Lower lobe of right lung (tissue), 2 donors: ENCODE measurements around the gene CCDC188. TPM values are rescaled to one million over a fixed set of nuclear protein-coding genes. Genes with fewer than 3 reads are reported as not detected.
"Not testable (repeated sequence)": the region's sequence is repeated elsewhere in the genome, so short reads cannot be mapped to it uniquely, and the experiment has no call there.

Source experiments
- ATAC-seq, 2 donors: fragments of 200-7000 bp; cut with Tn5 transposase; one replicate each; pipeline ENCODE4 v1.9.1; 2020 to 2022; ENCODE audit warnings: mild to moderate bottlenecking in 2 of 2, moderate library complexity in 2 of 2
- DNase-seq: peaks from one replicate; pipeline ENCODE4 v3.0.0-alpha.2; 2020
- H3K27ac ChIP-seq: fragments of 200-600 bp; one replicate; pipeline ENCODE4 v1.8.0; 2022
- H3K27me3 ChIP-seq: fragments of 200-600 bp; one replicate; pipeline ENCODE4 v1.8.0; 2022; ENCODE audit warnings: low read depth
- H3K36me3 ChIP-seq: fragments of 200-600 bp; one replicate; pipeline ENCODE4 v1.8.0; 2022; ENCODE audit warnings: mild to moderate bottlenecking
- H3K4me1 ChIP-seq: fragments of 200-600 bp; one replicate; pipeline ENCODE4 v1.8.0; 2022
- H3K4me3 ChIP-seq: fragments of 200-600 bp; one replicate; pipeline ENCODE4 v1.8.0; 2022; ENCODE audit warnings: mild to moderate bottlenecking
- H3K9me3 ChIP-seq: fragments of 200-600 bp; one replicate; pipeline ENCODE4 v1.8.0; 2022
- intact Hi-C: fragments of 100-400 bp; cut with DNase I; formaldehyde crosslinking; loops from one replicate; pipeline ENCODE4 v1.11.0; 2022
- total RNA-seq: library from RNA; stranded (reverse); fragmentation: NEBNext Ultra II Directional; extraction: Animal tissue kit (Norgen Biotek cat#: 25700); gene quantifications from one replicate; pipeline ENCODE4 v1.2.1, GENCODE V29; 2021
- TF ChIP-seq, protein P1 (sequence below): fragments of 200-600 bp; IDR thresholded peaks from one replicate; pipeline ENCODE4 v1.8.0; 2022; ENCODE audit warnings: antibody characterized with exemption, mild to moderate bottlenecking
- donor health status: DM: no; HTN: yes; CAD: no; lungs with severe emphysema.

Gene CCDC188
- total RNA-seq, 1 donor from 2014 or later, result 0.77 TPM

DNA sequence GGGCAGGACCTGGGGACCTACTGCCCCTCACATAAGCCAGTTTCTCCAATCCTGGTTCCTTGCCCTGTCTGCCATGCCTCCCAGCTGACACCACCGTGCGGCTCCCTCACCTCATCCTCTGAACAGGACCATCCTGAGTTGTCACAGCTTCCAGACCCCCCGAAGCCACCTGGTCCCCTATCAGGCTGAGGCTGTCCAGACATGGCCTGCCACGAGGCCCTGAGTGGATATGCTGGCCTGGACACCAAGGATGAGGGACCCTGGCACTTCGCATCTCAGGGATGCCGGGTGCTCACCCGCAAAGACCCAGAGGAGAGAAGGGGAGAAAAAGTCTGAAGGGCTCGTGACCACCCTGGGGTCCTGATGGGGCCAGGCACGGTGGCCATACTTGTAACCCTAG lies 15.8 kb upstream of the CCDC188 start:
- Histone ChIP-seq H3K36me3 (no peaks in the 10 kb centered on the region), H3K9me3 (no peaks in the 10 kb centered on the region), H3K4me1 (no peaks in the 10 kb centered on the region), H3K27ac (no peak overlapping the region), H3K4me3 (no peak overlapping the region), H3K27me3 (no peaks in the 10 kb centered on the region)
- TF ChIP-seq, protein P1, sequence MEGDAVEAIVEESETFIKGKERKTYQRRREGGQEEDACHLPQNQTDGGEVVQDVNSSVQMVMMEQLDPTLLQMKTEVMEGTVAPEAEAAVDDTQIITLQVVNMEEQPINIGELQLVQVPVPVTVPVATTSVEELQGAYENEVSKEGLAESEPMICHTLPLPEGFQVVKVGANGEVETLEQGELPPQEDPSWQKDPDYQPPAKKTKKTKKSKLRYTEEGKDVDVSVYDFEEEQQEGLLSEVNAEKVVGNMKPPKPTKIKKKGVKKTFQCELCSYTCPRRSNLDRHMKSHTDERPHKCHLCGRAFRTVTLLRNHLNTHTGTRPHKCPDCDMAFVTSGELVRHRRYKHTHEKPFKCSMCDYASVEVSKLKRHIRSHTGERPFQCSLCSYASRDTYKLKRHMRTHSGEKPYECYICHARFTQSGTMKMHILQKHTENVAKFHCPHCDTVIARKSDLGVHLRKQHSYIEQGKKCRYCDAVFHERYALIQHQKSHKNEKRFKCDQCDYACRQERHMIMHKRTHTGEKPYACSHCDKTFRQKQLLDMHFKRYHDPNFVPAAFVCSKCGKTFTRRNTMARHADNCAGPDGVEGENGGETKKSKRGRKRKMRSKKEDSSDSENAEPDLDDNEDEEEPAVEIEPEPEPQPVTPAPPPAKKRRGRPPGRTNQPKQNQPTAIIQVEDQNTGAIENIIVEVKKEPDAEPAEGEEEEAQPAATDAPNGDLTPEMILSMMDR, result no peak
- ATAC-seq, result no peak
- DNase-seq, result no peak
- intact Hi-C loops, result loop anchor here (10.0 kb wide), 1 partner anchor 98 kb away; the partner anchor contains the start of gene RTN4R

DNA sequence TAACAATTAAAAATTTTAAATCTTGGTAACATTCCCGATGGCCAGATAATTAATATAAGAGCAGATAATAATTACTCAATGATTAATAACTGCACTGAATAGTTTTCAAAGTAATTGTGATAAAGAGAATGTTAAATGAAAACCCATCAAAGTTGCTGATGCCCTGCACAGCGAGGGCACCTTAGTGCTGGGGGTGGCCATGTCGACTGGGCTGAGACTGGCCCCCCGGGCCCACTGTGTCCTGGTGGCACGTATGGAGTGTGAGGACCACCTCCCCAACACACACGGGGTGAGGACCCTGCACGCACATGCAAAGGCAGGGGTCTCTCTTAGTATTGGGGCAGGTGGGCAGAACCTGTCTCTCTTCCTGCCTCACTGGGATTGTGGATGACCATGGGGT lies 15.1 kb upstream of the CCDC188 start:
- TF ChIP-seq, protein P1, result no peak
- intact Hi-C loops, result loop anchor here (10.0 kb wide), 1 partner anchor 99 kb away; the partner anchor contains the start of gene RTN4R
- Histone ChIP-seq H3K9me3 (no peaks in the 10 kb centered on the region), H3K36me3 (no peaks in the 10 kb centered on the region), H3K4me3 (no peak overlapping the region), H3K27ac (no peak overlapping the region), H3K27me3 (no peaks in the 10 kb centered on the region), H3K4me1 (no peaks in the 10 kb centered on the region)
- ATAC-seq (no peak), DNase-seq (no peak)

DNA sequence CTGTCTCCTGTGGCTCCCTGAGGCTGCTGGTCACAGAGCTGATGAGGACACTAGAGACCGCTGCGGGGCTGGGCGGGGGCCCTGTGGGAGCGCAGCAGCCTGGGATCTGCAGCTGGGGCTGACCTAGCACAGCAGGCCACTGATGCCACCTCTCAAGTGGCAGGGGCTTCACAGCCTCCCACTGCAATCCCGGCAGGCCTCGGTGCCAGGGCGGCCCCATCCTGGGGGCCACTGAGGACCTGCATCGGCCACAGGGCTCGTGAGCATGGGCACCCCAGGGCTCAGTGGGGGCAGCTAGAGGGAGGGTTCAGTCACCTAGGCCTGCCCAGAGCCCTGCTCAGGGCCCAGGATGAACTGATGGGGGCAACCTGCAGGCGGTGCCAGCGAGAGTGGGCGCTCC lies 14.6 kb upstream of the CCDC188 start:
- H3K9me3 ChIP-seq, result no peaks in the 10 kb centered on the region
- no peaks in the 10 kb centered on the region for H3K36me3 ChIP-seq
- H3K4me1 ChIP-seq, result no peaks in the 10 kb centered on the region
- intact Hi-C loops, result loop anchor here (10.0 kb wide), 1 partner anchor 99 kb away; the partner anchor contains the start of gene RTN4R
- no peak for DNase-seq
- no peak overlapping the region for H3K4me3 ChIP-seq
- H3K27me3 ChIP-seq, result no peaks in the 10 kb centered on the region
- ATAC-seq, result no peak
- no peak overlapping the region for H3K27ac ChIP-seq
- TF ChIP-seq, protein P1, result no peak

DNA sequence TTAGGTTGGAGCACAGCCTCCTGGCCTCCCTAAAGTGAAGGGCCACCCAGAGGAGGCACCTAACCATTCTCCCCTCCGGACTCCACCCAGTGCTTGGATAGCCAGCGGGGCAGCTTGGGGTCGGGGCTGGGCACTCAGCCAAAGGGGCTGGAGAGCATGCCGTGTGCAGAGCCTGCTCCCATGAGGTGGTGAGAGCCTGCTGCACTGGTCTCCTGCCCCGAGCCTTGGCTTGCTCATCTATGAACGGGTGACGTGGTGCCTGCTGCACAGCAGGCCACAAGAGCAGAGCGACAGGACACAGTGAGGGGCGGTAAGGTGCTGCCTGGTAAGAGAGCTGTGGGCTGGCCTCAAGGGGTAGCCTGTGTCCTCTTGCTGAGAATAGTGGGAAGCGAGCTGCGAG lies 14.0 kb upstream of the CCDC188 start:
- TF ChIP-seq, protein P1, result no peak
- ATAC-seq, result no peak

DNA sequence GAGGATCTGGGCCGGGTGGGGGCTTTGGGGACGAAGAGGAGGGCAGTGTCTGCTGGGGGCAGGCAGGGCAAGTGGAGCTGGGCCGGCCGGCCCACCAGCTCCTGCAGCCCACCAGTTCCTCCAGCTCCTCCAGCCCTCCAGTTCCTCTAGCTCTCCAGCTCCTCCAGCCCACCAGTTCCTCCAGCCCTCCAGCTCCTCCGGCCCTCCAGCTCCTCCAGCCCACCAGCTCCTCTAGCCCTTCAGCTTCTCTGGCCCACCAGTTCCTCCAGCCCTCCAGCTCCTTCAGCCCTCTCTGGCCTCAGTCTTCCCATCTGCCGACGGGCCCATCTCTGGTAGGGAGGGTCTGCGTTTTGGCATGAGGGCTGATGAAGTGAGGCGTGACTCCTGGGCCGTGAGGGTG lies 9.2 kb upstream of the CCDC188 start:
- H3K27ac ChIP-seq, result no peak overlapping the region
- no peaks in the 10 kb centered on the region for H3K36me3 ChIP-seq
- TF ChIP-seq, protein P1, result no peak
- no peaks in the 10 kb centered on the region for H3K9me3 ChIP-seq
- ATAC-seq (no peak), DNase-seq (no peak)
- peaks cover 13% of the 10 kb centered on the region for H3K27me3 ChIP-seq
- H3K4me1 ChIP-seq, result no peaks in the 10 kb centered on the region
- intact Hi-C loops, result loop anchor here (10.0 kb wide), 1 partner anchor 105 kb away; the partner anchor contains the start of gene RTN4R
- H3K4me3 ChIP-seq, result no peak overlapping the region

More for the DNA sequence above, 14.0 kb upstream of the CCDC188 start:
- no peaks in the 10 kb centered on the region for H3K36me3 ChIP-seq
- H3K4me1 ChIP-seq, result no peaks in the 10 kb centered on the region
- no peaks in the 10 kb centered on the region for H3K9me3 ChIP-seq
- H3K27ac ChIP-seq, result no peak overlapping the region
- intact Hi-C loops, result loop anchor here (10.0 kb wide), 1 partner anchor 100 kb away; the partner anchor contains the start of gene RTN4R
- DNase-seq, result no peak
- no peaks in the 10 kb centered on the region for H3K27me3 ChIP-seq
- no peak overlapping the region for H3K4me3 ChIP-seq

DNA sequence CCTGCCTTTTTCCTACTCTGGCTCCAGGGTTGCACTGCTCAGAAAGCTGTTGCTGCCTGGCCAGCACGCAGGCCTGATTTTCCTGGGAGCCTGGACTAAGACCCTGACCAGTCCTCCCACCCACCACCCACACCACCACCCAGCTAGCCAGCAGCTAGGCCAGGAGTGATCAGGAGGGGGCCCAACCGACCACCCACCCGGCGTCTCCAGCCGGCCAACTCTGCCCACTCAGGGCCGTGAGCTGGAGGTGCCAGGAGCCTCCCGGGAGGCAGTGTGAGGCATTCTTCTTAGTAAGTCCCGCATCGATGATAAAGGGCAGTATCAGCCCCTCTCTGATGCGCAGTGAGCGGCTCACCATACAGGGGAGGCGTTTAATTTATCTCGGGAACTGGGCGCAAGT lies 8.7 kb upstream of the CCDC188 start:
- H3K9me3 ChIP-seq, H3K4me1 ChIP-seq, DNase-seq, ATAC-seq, H3K36me3 ChIP-seq, H3K4me3 ChIP-seq, H3K27ac ChIP-seq: not testable (repeated sequence)
- peaks cover 15% of the 10 kb centered on the region for H3K27me3 ChIP-seq
- intact Hi-C loops, result loop anchor here (10.0 kb wide), 1 partner anchor 125 kb away; no protein-coding TSS in a partner anchor
